GM12875 (cell line): Measurements from ENCODE around the gene EPHB2.

Source experiments
- H3K4me3 ChIP-seq: one replicate; pipeline ENCODE4 v1.5.1; 2011; ENCODE audit warnings: low read depth, low read length, control low read depth
- CTCF ChIP-seq: IDR thresholded peaks from 2 replicates; pipeline ENCODE4 v1.5.1; 2011; ENCODE audit warnings: low read depth, mild to moderate bottlenecking, control low read depth, inconsistent platforms, low read length, moderate library complexity, borderline replicate concordance; ENCODE audit not compliant: insufficient read depth

Gene EPHB2

GRCh38 chr1:22920026-22920733 lies 209.5 kb downstream of the EPHB2 start:
- TF ChIP-seq CTCF = no peak

GRCh38 chr1:22920734-22921451 lies 210.3 kb downstream of the EPHB2 start:
- no peak for TF ChIP-seq CTCF
- H3K4me3 ChIP-seq = no peak overlapping the region

More at GRCh38 chr1:22920026-22920733, 209.5 kb downstream of the EPHB2 start:
- H3K4me3 ChIP-seq = no peak overlapping the region

- no peak overlapping the region for H3K4me3 ChIP-seq
- no peak for TF ChIP-seq CTCF
These were observed 210.9 kb downstream of the EPHB2 start for GRCh38 chr1:22921452-22922126.

GRCh38 chr1:22922640-22923039 lies 212.0 kb downstream of the EPHB2 start:
- no peak for TF ChIP-seq CTCF
- no peak overlapping the region for H3K4me3 ChIP-seq

GRCh38 chr1:22925111-22925510 lies 214.5 kb downstream of the EPHB2 start:
- no peak for TF ChIP-seq CTCF
- H3K4me3 ChIP-seq = no peak overlapping the region

GRCh38 chr1:22930240-22930912 lies 219.7 kb downstream of the EPHB2 start:
- peak; percentile 78 for TF ChIP-seq CTCF
- H3K4me3 ChIP-seq = no peak overlapping the region
